ENCODE measurements around the gene KRTAP3-1. TPM values are rescaled to one million over a fixed set of nuclear protein-coding genes. Genes with fewer than 3 reads are reported as not detected.

Gene KRTAP3-1
- total and polyA plus RNA-seq, 7 donors: not detected

- TF ChIP-seq POLR2A (IDR thresholded peaks at IDR 0.05) (no peak), EP300 (IDR thresholded peaks at IDR 0.05) (no peak), CTCF (IDR thresholded peaks at IDR 0.05) (no peak), POLR2AphosphoS5 (IDR thresholded peaks at IDR 0.05) (no peak)
- peaks cover 0 to 6% (median 0%) of the 10 kb centered on the region in 3 donors for H3K27me3 ChIP-seq
- no peak within 1 kb of the TSS for H3K4me3 ChIP-seq
- DNase-seq: no peak
- no peaks in the 10 kb centered on the region for H3K4me1 ChIP-seq
- H3K27ac ChIP-seq: no peak within 1 kb of the TSS
- H3K9me3 ChIP-seq: no peaks in the 10 kb centered on the region
- no peaks in the 10 kb centered on the region for H3K36me3 ChIP-seq
- intact Hi-C loops (cut with DNase I): no loop called here
- 85 to 91% methylated on average over 12 of the region's 12 CpGs for WGBS, 2 donors
Observed at GRCh38 chr17:41029633-41030245, 20.8 kb upstream of the KRTAP3-1 start, which contains the start of gene KRTAP1-4. TSS of gene KRTAP1-4 (minus strand) at chr17:41030195. CDS start at chr17:41030078, 117 bp downstream.

GRCh38 chr17:41026715-41027471 lies 18.0 kb upstream of the KRTAP3-1 start, which contains the start of gene KRTAP1-5:
TSS of gene KRTAP1-5 (minus strand) at chr17:41027208. CDS start at chr17:41027155, 53 bp downstream.
- 82 to 83% methylated on average over 9 of the region's 9 CpGs for WGBS, 2 donors
- no peak within 1 kb of the TSS for H3K4me3 ChIP-seq
- no peak for TF ChIP-seq EP300 (IDR thresholded peaks at IDR 0.05)
- TF ChIP-seq POLR2AphosphoS5 (IDR thresholded peaks at IDR 0.05): no peak
- no peak for TF ChIP-seq CTCF (IDR thresholded peaks at IDR 0.05)
- no peak for TF ChIP-seq POLR2A (IDR thresholded peaks at IDR 0.05)
- H3K27me3 ChIP-seq: peaks cover 0 to 6% (median 0%) of the 10 kb centered on the region in 3 donors
- DNase-seq: no peak
- H3K27ac ChIP-seq: no peak within 1 kb of the TSS
- H3K9me3 ChIP-seq: no peaks in the 10 kb centered on the region
- intact Hi-C loops (cut with DNase I): no loop called here
- no peaks in the 10 kb centered on the region for H3K4me1 ChIP-seq
- no peaks in the 10 kb centered on the region for H3K36me3 ChIP-seq

GRCh38 chr17:41024697-41025096 lies 15.8 kb upstream of the KRTAP3-1 start:
- WGBS, 2 donors: 84 to 93% methylated on average over 3 of the region's 3 CpGs
- Histone ChIP-seq H3K4me3 (no peak overlapping the region), H3K27me3 (peaks cover 0 to 3% (median 0%) of the 10 kb centered on the region in 3 donors), H3K27ac (no peak overlapping the region), H3K9me3 (no peaks in the 10 kb centered on the region), H3K36me3 (no peaks in the 10 kb centered on the region), H3K4me1 (no peaks in the 10 kb centered on the region)
- TF ChIP-seq CTCF (IDR thresholded peaks at IDR 0.05): no peak
- no peak for TF ChIP-seq POLR2A (IDR thresholded peaks at IDR 0.05)
- no peak for TF ChIP-seq POLR2AphosphoS5 (IDR thresholded peaks at IDR 0.05)
- TF ChIP-seq EP300 (IDR thresholded peaks at IDR 0.05): no peak
- intact Hi-C loops (cut with DNase I): no loop called here
- no peak for DNase-seq

- no peaks in the 10 kb centered on the region for H3K4me1 ChIP-seq
- H3K27me3 ChIP-seq: no peaks in the 10 kb centered on the region
- intact Hi-C loops (cut with DNase I): no loop called here
- no peak overlapping the region for H3K4me3 ChIP-seq
- H3K9me3 ChIP-seq: no peaks in the 10 kb centered on the region
- no peak for DNase-seq
- TF ChIP-seq CTCF (IDR thresholded peaks at IDR 0.05) (no peak), POLR2A (IDR thresholded peaks at IDR 0.05) (no peak), POLR2AphosphoS5 (IDR thresholded peaks at IDR 0.05) (no peak), EP300 (IDR thresholded peaks at IDR 0.05) (no peak)
- H3K36me3 ChIP-seq: no peaks in the 10 kb centered on the region
- no peak overlapping the region for H3K27ac ChIP-seq
Observed at GRCh38 chr17:41020336-41020735, 11.4 kb upstream of the KRTAP3-1 start.

Measured in sigmoid colon (tissue), 7 donors.